WTC11 (cell line): ENCODE data around the gene SVEP1. TPM values are rescaled to one million over a fixed set of nuclear protein-coding genes. Genes with fewer than 3 reads are reported as not detected.

Experiments
- ATAC-seq: fragments of 200-7000 bp; cut with Tn5 transposase; 2 replicates; pipeline ENCODE4 v1.10.0; 2021; ENCODE audit warnings: mild to moderate bottlenecking, moderate library complexity
- CTCF ChIA-PET: fragments of 300-600 bp; sonication (Branson Sonifier 250); formaldehyde crosslinking; loops from one replicate; lab custom pipeline; 2021; ENCODE audit warnings: antibody characterized with exemption; lab: Charles Lee
- POLR2A ChIA-PET: fragments of 350-600 bp; sonication (Branson Sonifier 250); formaldehyde crosslinking; loops from one replicate; lab custom pipeline; 2021; ENCODE audit warnings: antibody characterized with exemption; lab: Charles Lee
- DNase-seq: peaks from one replicate; pipeline ENCODE4 v3.0.0; 2021; ENCODE audit warnings: low spot score
- H3K27ac Mint-ChIP-seq: 2 replicates; pipeline ENCODE4 v1.8.0; 2021; ENCODE audit warnings: mixed read lengths
- H3K27me3 Mint-ChIP-seq: 2 replicates; pipeline ENCODE4 v1.8.0; 2021; ENCODE audit warnings: low read depth, mild to moderate bottlenecking, moderate library complexity, mixed read lengths
- H3K36me3 Mint-ChIP-seq: 2 replicates; pipeline ENCODE4 v1.8.0; 2021; ENCODE audit warnings: mixed read lengths
- H3K4me1 Mint-ChIP-seq: 2 replicates; pipeline ENCODE4 v1.8.0; 2022; ENCODE audit warnings: mixed read lengths
- H3K4me3 Mint-ChIP-seq: 2 replicates; pipeline ENCODE4 v1.8.0; 2021; ENCODE audit warnings: mild to moderate bottlenecking, moderate library complexity, mixed read lengths
- H3K9me3 Mint-ChIP-seq: 2 replicates; pipeline ENCODE4 v1.8.0; 2021; ENCODE audit warnings: mixed read lengths
- CDX4 ChIP-seq: fragments of 250-450 bp; sonication (Bioruptor Pico); IDR thresholded peaks from 2 replicates; pipeline ENCODE4 v1.9.0; 2021; ENCODE audit warnings: moderate library complexity, mild to moderate bottlenecking, inconsistent platforms, borderline replicate concordance
- CTCF ChIP-seq: fragments of 200-600 bp; IDR thresholded peaks from 2 replicates; pipeline ENCODE4 v1.8.0; 2022; ENCODE audit warnings: antibody characterized with exemption
- FOXK1 ChIP-seq: sonication (generic); formaldehyde crosslinking; IDR thresholded peaks from 2 replicates; pipeline ENCODE4 v1.8.0; 2022; ENCODE audit warnings: mild to moderate bottlenecking, moderate library complexity, missing genetic modification reagents
- MLX ChIP-seq: sonication (generic); formaldehyde crosslinking; IDR thresholded peaks from 2 replicates; pipeline ENCODE4 v1.8.1; 2023; ENCODE audit warnings: mild to moderate bottlenecking, missing genetic modification reagents, moderate library complexity
- NFE2L1 ChIP-seq: sonication (generic); formaldehyde crosslinking; IDR thresholded peaks from 2 replicates; pipeline ENCODE4 v1.8.1; 2023; ENCODE audit warnings: missing genetic modification reagents
- NFYB ChIP-seq: sonication (generic); formaldehyde crosslinking; conservative IDR thresholded peaks from 2 replicates; pipeline ENCODE4 v1.8.0; 2022; ENCODE audit warnings: low read depth, missing genetic modification reagents
- NR2C2 ChIP-seq: sonication (generic); formaldehyde crosslinking; IDR thresholded peaks from 2 replicates; pipeline ENCODE4 v1.8.0; 2022; ENCODE audit warnings: mild to moderate bottlenecking, missing genetic modification reagents
- PRDM15 ChIP-seq: sonication (generic); formaldehyde crosslinking; IDR thresholded peaks from 2 replicates; pipeline ENCODE4 v1.8.0; 2022; ENCODE audit warnings: missing genetic modification reagents
- PREB ChIP-seq: sonication (generic); formaldehyde crosslinking; IDR thresholded peaks from 2 replicates; pipeline ENCODE4 v1.8.1; 2022; ENCODE audit warnings: mild to moderate bottlenecking, missing genetic modification reagents, moderate library complexity, borderline replicate concordance
- STAT6 ChIP-seq: sonication (generic); formaldehyde crosslinking; conservative IDR thresholded peaks from 2 replicates; pipeline ENCODE4 v1.8.1; 2023; ENCODE audit warnings: mild to moderate bottlenecking, low read depth, missing genetic modification reagents, moderate library complexity
- ZBTB43 ChIP-seq: sonication (generic); formaldehyde crosslinking; IDR thresholded peaks from 2 replicates; pipeline ENCODE4 v1.8.1; 2023; ENCODE audit warnings: mild to moderate bottlenecking, missing genetic modification reagents
- ZNF532 ChIP-seq: fragments of 250-450 bp; sonication (Bioruptor Pico); IDR thresholded peaks from 2 replicates; pipeline ENCODE4 v1.9.0; 2021; ENCODE audit warnings: mild to moderate bottlenecking, borderline replicate concordance
- total RNA-seq: library from RNA; stranded (reverse); gene quantifications from 3 replicates; pipeline ENCODE4 v1.2.3, GENCODE V29; 2021

SVEP1 gene
- total RNA-seq, 1 experiment from 2014 or later = 0.74 TPM

- ChIA-PET POLR2A (no interaction called here), CTCF (interaction anchor here (1.4 kb wide), 1 partner anchor 13 kb away, joined by 3 read pairs; no protein-coding TSS in a partner anchor)
- H3K9me3 Mint-ChIP-seq = peaks cover 12% of the 10 kb centered on the region
- peaks cover 11% of the 10 kb centered on the region for H3K36me3 Mint-ChIP-seq
- peaks cover 3% of the 10 kb centered on the region; the same call in 1 of the 2 replicates for H3K27me3 Mint-ChIP-seq
- H3K4me3 Mint-ChIP-seq = no peak overlapping the region
- TF ChIP-seq CTCF (no peak), CDX4 (CRISPR knock-in tag) (no peak), NFYB (CRISPR knock-in tag) (no peak), MLX (no peak)
- DNase-seq (no peak), ATAC-seq (no peak)
- peaks cover 4% of the 10 kb centered on the region for H3K4me1 Mint-ChIP-seq
- H3K27ac Mint-ChIP-seq = no peak overlapping the region
Observed at GRCh38 chr9:110414471-110414870, 165.1 kb downstream of the SVEP1 start.

GRCh38 chr9:110410961-110411360 is 168.6 kb downstream of the SVEP1 start:
- ChIA-PET CTCF (interaction anchor here (1.2 kb wide), 1 partner anchor 19 kb away, joined by 3 read pairs; no protein-coding TSS in a partner anchor), POLR2A (no interaction called here)
- no peak for TF ChIP-seq MLX
- TF ChIP-seq ZBTB43 (CRISPR knock-in tag) = no peak
- TF ChIP-seq FOXK1 (CRISPR knock-in tag) = no peak
- TF ChIP-seq NR2C2 (CRISPR knock-in tag) = no peak
- TF ChIP-seq PRDM15 (CRISPR knock-in tag) = no peak

GRCh38 chr9:110408598-110408997 is 170.9 kb downstream of the SVEP1 start:
- ChIA-PET CTCF (no interaction called here), POLR2A (no interaction called here)
- DNase-seq (no peak), ATAC-seq (no peak)
- H3K27me3 Mint-ChIP-seq = no peaks in the 10 kb centered on the region
- no peaks in the 10 kb centered on the region for H3K9me3 Mint-ChIP-seq
- H3K36me3 Mint-ChIP-seq = no peaks in the 10 kb centered on the region
- no peaks in the 10 kb centered on the region for H3K4me1 Mint-ChIP-seq
- no peak overlapping the region for H3K4me3 Mint-ChIP-seq
- H3K27ac Mint-ChIP-seq = no peak overlapping the region
- TF ChIP-seq ZNF532 (CRISPR knock-in tag) = no peak
- no peak for TF ChIP-seq PREB (CRISPR knock-in tag)
- no peak for TF ChIP-seq NFE2L1 (CRISPR knock-in tag)
- TF ChIP-seq STAT6 = no peak

More at GRCh38 chr9:110410961-110411360, 168.6 kb downstream of the SVEP1 start:
- Mint-ChIP-seq H3K27me3 (no peaks in the 10 kb centered on the region), H3K4me1 (no peaks in the 10 kb centered on the region), H3K27ac (no peak overlapping the region), H3K9me3 (peaks cover 3% of the 10 kb centered on the region; the same call in 1 of the 2 replicates), H3K36me3 (peaks cover 2% of the 10 kb centered on the region), H3K4me3 (no peak overlapping the region)
- ATAC-seq (no peak), DNase-seq (no peak)
